DND-41 (cell line): ENCODE results near the gene ABLIM1.

Source experiments
- ATAC-seq: fragments of 200-7000 bp; cut with Tn5 transposase; 3 replicates; pipeline ENCODE4 v1.9.1; 2021; ENCODE audit warnings: low read depth; ENCODE audit not compliant: insufficient read depth
- DNase-seq: peaks from one replicate; pipeline ENCODE4 v3.0.0-alpha.2; 2020
- H2AFZ ChIP-seq: 2 replicates; pipeline ENCODE4 v1.6.0; 2012; ENCODE audit warnings: low read depth, low read length
- H3K27ac ChIP-seq: 2 replicates; pipeline ENCODE4 v1.5.1; 2012; ENCODE audit warnings: low read length, inconsistent platforms
- H3K27me3 ChIP-seq: fragments of 200-600 bp; sonication (generic); 2 replicates; pipeline ENCODE4 v1.6.0; 2012; ENCODE audit warnings: low read length, mild to moderate bottlenecking, inconsistent platforms; ENCODE audit not compliant: insufficient read depth, poor library complexity
- H3K36me3 ChIP-seq: 2 replicates; pipeline ENCODE4 v1.5.1; 2012; ENCODE audit warnings: low read length, inconsistent platforms; ENCODE audit not compliant: insufficient read depth
- H3K4me1 ChIP-seq: 2 replicates; pipeline ENCODE4 v1.5.1; 2012; ENCODE audit warnings: mild to moderate bottlenecking, low read length; ENCODE audit not compliant: insufficient read depth
- H3K4me2 ChIP-seq: 2 replicates; pipeline ENCODE4 v1.6.0; 2012; ENCODE audit warnings: mild to moderate bottlenecking, moderate library complexity, low read length, inconsistent platforms; ENCODE audit not compliant: insufficient read depth
- H3K4me3 ChIP-seq, 2 experiments: fragments of 200-600 bp in 1 of 2; shearing (Covaris generic) in 1 of 2; 2 replicates each; pipeline ENCODE4 v1.5.1; 2012 to 2016; ENCODE audit warnings: inconsistent platforms in 2 of 2, low read length in 2 of 2, mild to moderate bottlenecking in 2 of 2, low read depth in 1 of 2, moderate library complexity in 1 of 2
- H3K79me2 ChIP-seq: 2 replicates; pipeline ENCODE4 v1.6.0; 2012; ENCODE audit warnings: low read length, inconsistent platforms; ENCODE audit not compliant: insufficient read depth
- H3K9ac ChIP-seq: 2 replicates; pipeline ENCODE4 v1.6.0; 2012; ENCODE audit warnings: low read depth, mild to moderate bottlenecking, inconsistent platforms, low read length, moderate library complexity
- H3K9me3 ChIP-seq: 2 replicates; pipeline ENCODE4 v1.5.1; 2012; ENCODE audit warnings: low read length, moderate library complexity, mild to moderate bottlenecking, inconsistent platforms; ENCODE audit not compliant: insufficient read depth, severe bottlenecking
- H4K20me1 ChIP-seq: 2 replicates; pipeline ENCODE4 v1.6.0; 2012; ENCODE audit warnings: low read length; ENCODE audit not compliant: insufficient read depth
- CTCF ChIP-seq: IDR thresholded peaks from 2 replicates; pipeline ENCODE4 v1.5.1; 2012; ENCODE audit warnings: borderline replicate concordance, low read length, moderate library complexity, mild to moderate bottlenecking; ENCODE audit not compliant: poor library complexity, severe bottlenecking; ENCODE audit errors: extremely low read depth
- EZH2 ChIP-seq: IDR thresholded peaks from 3 replicates; pipeline ENCODE4 v1.6.1; 2012; ENCODE audit warnings: borderline replicate concordance, low read depth, mild to moderate bottlenecking, moderate library complexity, low read length, inconsistent platforms; ENCODE audit not compliant: severe bottlenecking

ABLIM1 gene

GRCh38 chr10:114404171-114405010 is 253.7 kb downstream of the ABLIM1 start, which contains the start of gene AFAP1L2:
AFAP1L2 (minus strand) TSS chr10:114404502; CDS start chr10:114404455, 47 bp downstream.
- Histone ChIP-seq H3K9me3 (no peaks in the 10 kb centered on the region), H3K79me2 (no peaks in the 10 kb centered on the region), H3K4me3 (no peak within 1 kb of the TSS), H3K27me3 (peaks cover under 1% of the 10 kb centered on the region), H3K4me1 (no peaks in the 10 kb centered on the region), H3K9ac (no peak within 1 kb of the TSS), H3K27ac (no peak within 1 kb of the TSS), H4K20me1 (no peaks in the 10 kb centered on the region), H3K36me3 (no peaks in the 10 kb centered on the region), H2AFZ (no peak within 1 kb of the TSS), H3K4me2 (no peak within 1 kb of the TSS)
- no peak for ATAC-seq
- DNase-seq = no peak
- no peak for TF ChIP-seq CTCF
- no peak for TF ChIP-seq EZH2

GRCh38 chr10:114403541-114404161 is 254.4 kb downstream of the ABLIM1 start:
- H3K9ac ChIP-seq = no peak overlapping the region
- no peak overlapping the region for H3K4me3 ChIP-seq
- ATAC-seq (no peak), DNase-seq (no peak)
- peaks cover 3% of the 10 kb centered on the region for H3K27me3 ChIP-seq
- no peak for TF ChIP-seq EZH2
- H3K79me2 ChIP-seq = no peaks in the 10 kb centered on the region
- no peak overlapping the region for H3K4me2 ChIP-seq
- H2AFZ ChIP-seq = no peak overlapping the region
- H3K4me1 ChIP-seq = no peaks in the 10 kb centered on the region
- no peaks in the 10 kb centered on the region for H3K36me3 ChIP-seq
- no peaks in the 10 kb centered on the region for H4K20me1 ChIP-seq
- H3K9me3 ChIP-seq = no peaks in the 10 kb centered on the region
- no peak overlapping the region for H3K27ac ChIP-seq

- Histone ChIP-seq H2AFZ (no peak overlapping the region), H3K4me2 (no peak overlapping the region), H3K4me1 (no peaks in the 10 kb centered on the region)
Measured at GRCh38 chr10:114402871-114403540, 255.1 kb downstream of the ABLIM1 start.

More at GRCh38 chr10:114402871-114403540, 255.1 kb downstream of the ABLIM1 start:
- no peak overlapping the region for H3K4me3 ChIP-seq
- no peak overlapping the region for H3K9ac ChIP-seq
- H3K79me2 ChIP-seq = no peaks in the 10 kb centered on the region
- H3K9me3 ChIP-seq = no peaks in the 10 kb centered on the region
- no peak for TF ChIP-seq CTCF
- no peak for TF ChIP-seq EZH2
- H3K27ac ChIP-seq = no peak overlapping the region
- ATAC-seq = no peak
- H4K20me1 ChIP-seq = no peaks in the 10 kb centered on the region
- no peaks in the 10 kb centered on the region for H3K36me3 ChIP-seq
- DNase-seq = no peak
- H3K27me3 ChIP-seq = peaks cover 6% of the 10 kb centered on the region
